H1 (cell line): ENCODE results near the gene SNAP29. TPM values are rescaled to one million over a fixed set of nuclear protein-coding genes. Genes with fewer than 3 reads are reported as not detected.

Experiments
- ATF3 ChIP-seq: IDR thresholded peaks from 2 replicates; pipeline ENCODE4 v1.6.1; 2011; ENCODE audit warnings: low read depth, mild to moderate bottlenecking, low read length; ENCODE audit not compliant: insufficient read depth
- BCL11A ChIP-seq, 2 experiments: IDR thresholded peaks; one replicate each; pipeline ENCODE4 v1.6.1; 2011; ENCODE audit warnings: low read depth in 2 of 2, low read length in 2 of 2, mild to moderate bottlenecking in 2 of 2
- CHD7 ChIP-seq: fragments of 300-600 bp; sonication (generic); IDR thresholded peaks from 2 replicates; pipeline ENCODE4 v1.7.1; 2012; ENCODE audit warnings: low read length, moderate library complexity, mild to moderate bottlenecking, inconsistent platforms; ENCODE audit not compliant: insufficient replicate concordance
- HDAC2 ChIP-seq, 2 experiments: fragments of 300-600 bp in 1 of 2; sonication (generic) in 1 of 2; IDR thresholded peaks; 2 replicates each; pipeline ENCODE4 v1.6.1; 2011 to 2012; ENCODE audit warnings: low read depth in 2 of 2, low read length in 2 of 2, mild to moderate bottlenecking in 2 of 2, moderate library complexity in 2 of 2, borderline replicate concordance in 1 of 2, inconsistent platforms in 1 of 2
- PHF8 ChIP-seq: fragments of 200-600 bp; sonication (generic); conservative IDR thresholded peaks from 2 replicates; pipeline ENCODE4 v1.7.1; 2012; ENCODE audit warnings: low read depth, mild to moderate bottlenecking, inconsistent platforms, low read length, moderate library complexity
- RXRA ChIP-seq: IDR thresholded peaks from 2 replicates; pipeline ENCODE4 v1.6.1; 2011; ENCODE audit warnings: low read depth, mild to moderate bottlenecking, low read length, moderate library complexity; ENCODE audit not compliant: insufficient read depth
- SAP30 ChIP-seq: fragments of 300-600 bp; sonication (generic); IDR thresholded peaks from 2 replicates; pipeline ENCODE4 v1.7.1; 2012; ENCODE audit warnings: low read length, moderate library complexity, mild to moderate bottlenecking, inconsistent platforms; ENCODE audit not compliant: insufficient read depth, insufficient replicate concordance
- SUZ12 ChIP-seq: fragments of 200-600 bp; sonication (generic); IDR thresholded peaks from 2 replicates; pipeline ENCODE4 v1.6.1; 2012; ENCODE audit warnings: mild to moderate bottlenecking, inconsistent platforms, low read length, moderate library complexity, mixed read lengths
- polyA plus RNA-seq, 7 experiments: library from polyadenylated mRNA; depleted of rRNA in 3 of 7; stranded (reverse) in 5 of 7; unstranded in 2 of 7; fragments of >200 nt in 5 of 7; fragments of 200-250 nt in 2 of 7; gene quantifications; 1 replicate in 5 of 7; 2 replicates in 1 of 7; 4 replicates in 1 of 7; pipeline versions ENCODE4 v1.2.1 to v1.2.3, GENCODE V29; 2011 to 2013; ENCODE audit warnings: missing spikeins in 2 of 7, mixed read lengths in 2 of 7
- total RNA-seq: library from RNA; stranded (reverse); fragmentation: NEBNext Ultra II Directional; extraction: Animal tissue kit (Norgen Biotek cat#: 25700); gene quantifications from 2 replicates; pipeline ENCODE4 v1.2.1, GENCODE V29; 2021

SNAP29 gene
- total and polyA plus RNA-seq, 2 of the 8 experiments (the other 6 are each of a cell fraction or from before 2014, with no cell fraction given): 11.8 to 15.0 TPM

GRCh38 chr22:20857838-20858614, 781 bp upstream of the SNAP29 start (continued):
- TF ChIP-seq CHD7: no peak
- TF ChIP-seq PHF8: peak; percentile 4; the same call in 1 of the 2 replicates
- no peak for TF ChIP-seq RXRA
- TF ChIP-seq SAP30: peak; percentile 63
- TF ChIP-seq BCL11A (IDR thresholded peaks at IDR 0.05; ENCODE audit: low read depth in 2 of 2, low read length in 2 of 2): no peak
- TF ChIP-seq ATF3: no peak
- TF ChIP-seq SUZ12: no peak
- 0 out of 4 replicates have a peak, but pooled peaks of 1 of the 2 experiments have one; percentile 41 for TF ChIP-seq HDAC2 (IDR thresholded peaks at IDR 0.05; ENCODE audit: borderline replicate concordance in 1 of 2, low read depth in 2 of 2, low read length in 2 of 2)
